Stimulated activated CD8-positive, alpha-beta memory T cell treated with anti-CD3 and anti-CD28 coated beads, Interleukin-12 subunit alpha, Interleukin-12 subunit beta, amount 100 ng/mL, for 24 hours (primary cell): Measurements from ENCODE around the gene IGSF9.

Experiments
- DNase-seq: peaks from one replicate; pipeline ENCODE4 v3.0.0-alpha.2; 2020; ENCODE audit errors: extremely low read depth

Gene IGSF9

DNA sequence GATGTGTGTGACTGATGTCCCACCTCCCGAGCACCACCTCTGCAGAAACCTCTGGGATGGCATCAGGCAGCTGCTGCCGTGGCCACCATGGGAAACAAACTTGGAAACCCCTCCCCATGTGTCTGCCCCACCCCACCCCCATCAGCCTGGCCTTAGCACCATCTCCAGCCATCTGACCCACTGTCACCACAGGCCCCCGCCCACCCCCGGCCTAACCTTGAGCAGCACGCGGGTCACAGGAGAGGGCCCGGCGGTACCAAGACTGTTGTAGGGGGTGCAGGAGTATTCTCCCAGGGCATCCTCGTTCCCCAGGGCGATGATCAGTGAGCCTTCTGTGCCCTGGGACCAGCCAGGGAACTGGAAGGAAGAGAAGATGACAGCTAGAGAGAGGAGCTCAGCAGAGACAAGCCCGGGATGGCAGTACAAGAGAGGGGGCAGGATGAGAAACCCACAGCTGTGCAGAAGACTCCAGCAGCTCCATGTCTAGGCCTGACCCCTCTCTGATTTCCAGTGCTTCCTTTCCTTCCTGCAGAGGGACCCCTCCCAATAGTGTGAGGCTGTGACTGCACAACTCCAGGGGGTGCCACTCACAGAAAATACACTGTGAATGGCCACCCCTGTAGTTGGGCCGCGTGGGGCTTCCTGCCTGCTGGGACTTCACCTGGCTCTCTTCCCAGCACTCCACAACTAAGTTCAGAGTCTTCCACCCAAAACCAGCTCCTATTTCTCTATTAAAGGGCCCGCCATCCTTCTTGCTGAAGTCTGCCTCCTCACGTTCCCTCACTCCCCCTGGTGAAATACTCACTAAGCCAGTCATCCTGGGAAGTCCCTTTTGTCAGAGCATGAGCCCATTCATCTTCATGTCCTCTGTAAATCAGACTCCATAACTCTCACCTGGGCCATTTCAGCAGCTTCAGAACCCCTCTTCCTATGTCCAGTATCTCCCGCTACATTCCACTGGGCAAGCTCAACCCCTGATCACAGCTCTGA, 12.8 kb downstream of the IGSF9 start:
- DNase-seq: no peak

GRCh38 chr1:159931795-159932173, 13.6 kb downstream of the IGSF9 start:
- no peak for DNase-seq

GRCh38 chr1:159931101-159931794, 14.2 kb downstream of the IGSF9 start:
- DNase-seq: no peak

DNA sequence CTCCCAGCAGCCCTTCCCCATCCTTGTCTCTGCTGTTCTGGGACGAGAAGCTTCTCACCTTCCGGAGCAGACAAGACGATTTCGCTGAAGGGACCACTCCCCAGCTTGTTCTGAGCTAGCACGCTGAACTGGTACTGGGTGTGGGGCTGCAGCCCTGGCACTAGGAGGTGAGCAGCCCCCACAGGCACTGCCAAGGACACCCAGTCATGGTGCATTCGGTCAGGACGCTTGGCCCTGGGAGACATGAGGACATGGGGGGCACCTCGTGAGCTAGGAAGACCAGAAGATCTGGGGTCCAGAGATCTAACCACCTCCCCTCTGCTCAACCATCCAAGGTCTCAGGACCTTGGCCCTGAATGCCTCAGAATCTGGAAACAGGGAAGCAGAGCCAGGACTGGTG, 14.8 kb downstream of the IGSF9 start:
- no peak for DNase-seq

DNA sequence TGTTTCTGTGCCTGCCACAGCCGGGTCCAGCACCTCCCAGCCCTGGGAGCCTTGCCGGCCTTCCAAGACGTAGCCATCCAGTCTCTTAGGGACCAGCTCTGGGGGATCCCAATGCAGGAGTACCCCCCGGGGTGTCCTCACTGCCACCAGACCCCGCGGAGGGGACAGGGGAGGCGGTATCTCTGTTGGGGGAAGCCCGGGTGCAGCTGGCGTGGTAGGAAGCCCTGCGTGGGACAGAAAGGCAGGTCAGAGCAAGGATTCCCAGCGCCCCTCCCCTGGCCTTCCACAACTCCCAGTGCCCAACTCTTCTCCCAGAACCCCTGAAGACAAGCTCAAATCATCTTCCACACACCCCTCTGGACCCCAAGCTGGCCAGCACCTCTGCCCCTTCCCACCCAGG, 15.2 kb downstream of the IGSF9 start:
- DNase-seq: no peak

- no peak for DNase-seq
Measured at GRCh38 chr1:159929155-159930051, 16.0 kb downstream of the IGSF9 start.

- no peak for DNase-seq
Measured at GRCh38 chr1:159928491-159929050, 16.8 kb downstream of the IGSF9 start.

GRCh38 chr1:159927849-159928431, 17.5 kb downstream of the IGSF9 start:
- no peak for DNase-seq

DNA sequence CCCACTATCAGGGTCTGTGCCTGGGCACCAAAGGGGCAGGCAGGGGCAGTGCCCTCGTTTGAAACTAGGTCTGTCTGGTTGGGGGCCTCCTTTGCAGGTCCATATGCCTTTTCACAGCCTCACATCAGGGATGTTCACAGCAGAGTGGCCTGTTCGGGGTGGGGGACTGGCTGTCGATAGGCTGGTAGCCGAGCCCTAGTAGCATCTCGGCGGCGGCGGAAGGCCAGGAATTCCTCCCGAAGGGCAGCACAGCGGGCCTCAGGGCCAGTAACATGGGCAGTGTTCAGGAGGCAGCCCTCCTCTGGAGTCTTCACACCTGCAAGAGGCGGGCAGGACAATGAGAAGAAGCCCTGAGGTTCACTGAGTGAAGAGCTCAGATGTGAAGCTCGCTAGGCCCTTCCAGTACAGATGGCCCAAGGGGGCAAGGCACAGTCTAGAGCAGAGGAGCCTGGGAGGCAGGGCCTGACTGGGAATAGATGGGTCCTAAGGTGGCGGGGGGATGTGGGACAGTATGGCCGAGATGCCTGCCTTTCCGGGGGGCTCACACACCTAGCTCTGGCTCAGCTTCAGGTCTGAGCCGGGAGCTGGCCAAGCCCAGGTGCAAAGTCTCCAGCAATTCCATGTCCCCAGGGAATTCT, 18.1 kb downstream of the IGSF9 start:
- no peak for DNase-seq

DNA sequence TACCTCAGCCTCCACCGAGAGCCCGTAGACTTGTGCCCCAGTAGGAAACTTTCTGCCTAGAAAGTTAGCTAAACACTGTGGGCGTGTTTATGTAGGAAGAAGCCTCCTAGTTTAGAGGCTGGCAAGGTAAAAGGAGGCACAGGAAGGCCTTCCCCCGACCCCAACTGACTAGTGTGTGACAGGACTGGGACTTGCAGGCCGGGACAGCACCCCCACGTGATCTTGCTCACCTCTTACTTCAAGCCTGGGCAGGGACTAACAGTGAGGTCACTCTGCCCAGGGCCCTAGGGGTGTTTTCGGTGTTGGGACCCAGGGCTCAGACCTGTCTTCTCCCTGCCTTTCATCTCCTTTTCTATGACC, 19.7 kb downstream of the IGSF9 start:
- no peak for DNase-seq

GRCh38 chr1:159924791-159925718, 20.4 kb downstream of the IGSF9 start, which contains the start of gene TAGLN2:
TAGLN2 (minus strand) TSS chr1:159925507; CDS start chr1:159920509, 4,998 bp downstream.
- DNase-seq: peak; percentile 74

DNA sequence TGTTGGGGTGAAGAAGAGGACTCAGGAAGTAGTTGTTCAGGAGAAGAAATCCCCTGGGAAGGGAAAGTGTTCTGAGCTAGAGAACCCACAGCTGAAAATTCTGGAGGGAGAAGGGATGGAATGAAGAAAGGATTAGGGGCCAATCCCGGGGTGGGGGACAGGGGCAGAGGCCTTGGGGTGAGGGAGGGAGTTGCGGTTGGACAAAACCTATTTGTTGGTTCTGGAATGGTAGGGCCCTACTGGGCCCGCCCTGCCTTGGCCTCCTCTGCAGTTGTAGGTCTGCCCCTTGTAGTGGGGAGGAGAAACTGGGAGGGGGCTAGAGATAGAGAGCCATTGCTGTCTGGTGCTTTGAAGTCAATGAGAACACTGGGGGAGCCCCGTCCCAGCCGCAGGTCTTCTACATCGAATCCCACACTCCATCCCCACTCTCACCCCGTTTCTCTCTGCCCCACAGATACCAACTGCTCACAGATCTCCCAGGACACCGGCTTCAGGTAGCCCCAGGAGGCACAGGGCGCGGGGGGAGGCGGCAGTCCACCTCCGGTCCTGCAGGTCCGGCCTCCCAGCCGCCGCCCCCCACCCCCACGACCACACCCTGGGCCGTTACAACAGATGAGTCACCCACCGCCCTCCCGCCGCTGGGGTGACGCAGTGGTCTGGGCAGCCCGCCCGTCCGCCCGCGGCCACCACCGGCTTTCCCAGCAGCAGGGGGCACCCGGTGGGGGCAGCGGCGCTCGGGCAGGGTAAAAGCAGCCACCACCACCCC, 21.2 kb downstream of the IGSF9 start:
- peak; percentile 36 for DNase-seq

DNA sequence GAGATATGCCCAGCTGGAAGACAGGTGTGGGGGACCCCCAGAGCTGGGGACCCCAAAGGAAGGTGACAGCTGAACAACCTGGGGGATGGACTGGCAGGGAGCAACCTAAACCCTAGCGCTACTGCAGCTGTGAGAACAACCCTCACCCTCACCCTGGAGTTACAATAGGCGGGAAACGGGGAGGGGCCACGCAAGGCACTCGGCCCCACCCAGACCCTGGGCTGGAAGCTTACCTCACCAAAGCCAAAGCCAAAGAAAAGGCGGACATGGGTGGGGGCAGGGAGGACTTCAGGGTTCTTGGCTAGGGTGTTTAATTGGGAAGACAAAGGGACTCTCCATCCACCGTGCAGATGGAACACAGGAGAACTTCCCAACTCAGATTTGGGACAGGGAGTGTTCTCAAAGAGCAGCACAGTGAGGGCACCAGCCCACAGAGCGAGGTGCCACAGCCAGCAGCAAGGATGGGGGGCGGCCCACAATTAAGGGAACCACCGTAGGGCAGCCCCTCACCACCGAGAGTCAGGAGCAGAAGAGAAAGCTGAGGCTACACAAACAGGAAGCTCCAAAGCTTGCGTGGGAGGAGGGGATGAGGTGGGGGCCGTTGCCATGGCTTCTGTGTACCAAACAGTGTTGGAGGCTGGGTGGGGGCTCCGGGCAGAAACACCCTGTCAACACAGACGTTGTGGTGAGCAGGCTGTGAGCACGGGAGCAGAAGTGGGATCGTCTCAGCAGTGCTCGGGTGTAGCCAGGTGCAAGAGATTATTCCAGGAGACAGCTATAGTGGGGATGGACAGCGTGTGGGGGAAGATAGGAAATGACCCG, 22.0 kb downstream of the IGSF9 start:
- DNase-seq: peak; percentile 59

- no peak for DNase-seq
Measured at GRCh38 chr1:159922511-159923202, 22.8 kb downstream of the IGSF9 start.

GRCh38 chr1:159921700-159922504, 23.5 kb downstream of the IGSF9 start:
- no peak for DNase-seq

DNA sequence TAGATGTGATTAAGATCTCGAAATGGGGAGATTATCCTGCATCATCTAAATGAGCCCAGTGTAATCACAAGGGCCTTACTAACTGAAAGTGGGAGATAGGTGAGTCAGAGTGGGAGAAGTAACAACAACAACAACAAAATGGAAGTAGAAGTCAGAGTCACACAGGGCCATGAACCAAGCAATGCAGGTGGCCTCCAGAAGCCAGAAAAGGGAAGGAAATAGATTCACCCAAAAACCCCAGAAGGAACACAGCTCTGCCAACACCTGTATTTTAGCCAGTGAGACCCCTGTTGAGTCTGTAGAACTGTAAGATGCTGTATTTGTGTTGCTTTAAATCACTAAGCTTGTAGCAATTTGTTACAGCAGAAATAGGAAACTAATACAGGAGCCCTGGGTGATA, 24.2 kb downstream of the IGSF9 start:
- DNase-seq: no peak
